Fibroblast of skin of left biceps (primary cell): ENCODE results near the gene ANO10.
A peak's percentile ranks its signal among the peaks of the same experiment; 100 is the strongest.
"Not testable (repeated sequence)": the region's sequence is repeated elsewhere in the genome, so short reads cannot be mapped to it uniquely, and the experiment has no call there.

ENCODE experiments used
- DNase-seq, 2 experiments: peaks; one replicate each; pipeline ENCODE4 v3.0.0-alpha.2; 2013; ENCODE audit warnings: low read depth in 2 of 2

Gene ANO10

DNA sequence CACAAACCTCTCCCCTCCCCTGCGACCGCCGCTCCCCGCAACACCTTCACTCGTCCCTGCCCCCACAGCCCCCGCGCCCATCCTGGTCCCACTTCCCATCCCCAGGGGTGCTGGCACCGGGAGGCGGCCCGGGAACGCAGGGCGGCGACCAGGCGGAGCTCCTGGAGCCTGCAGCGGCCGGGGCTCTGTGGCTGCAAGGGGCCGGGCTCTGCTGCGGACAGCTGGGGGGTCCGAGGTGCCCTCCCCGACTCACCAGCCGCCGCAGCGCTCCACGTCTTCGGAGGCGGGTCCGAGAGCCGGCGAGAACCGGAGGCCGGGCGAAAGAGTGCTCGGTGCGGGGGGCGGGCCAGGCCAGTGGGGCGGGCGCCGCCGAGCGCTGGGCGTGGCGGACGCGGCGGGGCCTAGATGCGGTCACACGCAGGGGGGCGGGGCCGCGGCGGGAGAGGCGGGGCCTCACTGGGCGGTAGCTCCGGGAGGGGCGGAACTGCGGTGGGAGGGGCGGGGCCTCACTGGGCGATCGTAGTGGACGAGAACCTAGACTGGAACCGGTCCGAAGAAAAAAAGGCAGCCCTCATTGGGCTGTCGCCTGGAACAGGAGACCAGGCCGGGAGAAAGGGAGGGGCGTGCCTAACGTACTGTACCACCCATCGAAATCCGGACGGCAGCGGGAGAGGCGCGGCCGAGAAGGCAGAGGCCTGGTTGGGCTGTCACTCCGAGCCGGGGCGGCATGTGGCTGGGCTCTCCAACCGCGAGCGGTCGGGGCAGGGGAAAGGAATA, at the start of gene ANO10:
Gene ANO10, minus strand, starts transcription at position 356 of the 777 bp plus-strand sequence. CDS start 16,159 bp downstream, outside the sequence.
- DNase-seq: peak; percentile 98 to 99

DNA sequence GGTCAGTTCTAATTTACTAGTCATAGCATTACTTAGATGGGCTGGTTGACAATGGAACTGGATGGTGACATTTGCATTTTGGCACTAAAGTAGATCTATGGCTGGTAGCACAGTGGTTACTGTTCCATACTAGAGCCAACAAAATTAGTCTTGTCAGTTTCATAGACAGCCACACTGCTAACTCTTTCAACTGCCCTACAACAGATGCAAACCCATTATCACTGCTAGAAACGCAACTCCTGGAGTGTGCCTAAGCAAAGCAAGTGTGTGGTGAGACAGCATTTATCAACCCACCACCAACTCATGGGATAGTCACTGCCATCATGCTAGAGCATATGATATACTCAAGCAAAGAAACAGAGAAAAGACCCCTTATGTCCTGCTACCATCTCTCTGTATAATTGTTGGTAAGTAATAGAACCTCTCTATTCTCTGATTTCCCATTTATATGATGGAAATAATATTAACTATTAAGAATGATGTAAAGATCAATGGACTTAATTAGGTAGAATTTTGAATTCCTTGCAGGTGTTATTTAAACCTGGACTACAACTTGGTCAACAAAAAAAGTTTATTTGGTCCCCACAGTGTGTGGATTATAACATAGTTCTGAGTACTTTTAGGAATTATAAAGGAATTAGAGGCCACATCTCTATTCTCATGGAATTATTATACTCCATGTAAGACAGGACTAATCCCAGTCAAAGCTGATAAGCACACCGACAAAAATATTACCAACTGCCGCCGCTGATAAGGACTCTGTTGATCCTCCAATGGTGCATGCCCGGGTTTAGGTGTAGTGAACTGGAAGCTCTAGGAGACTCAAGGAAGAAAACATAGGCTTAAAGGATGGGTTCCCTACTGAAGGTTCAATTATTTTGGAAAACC, 49.1 kb upstream of the ANO10 start:
- no peak for DNase-seq

DNA sequence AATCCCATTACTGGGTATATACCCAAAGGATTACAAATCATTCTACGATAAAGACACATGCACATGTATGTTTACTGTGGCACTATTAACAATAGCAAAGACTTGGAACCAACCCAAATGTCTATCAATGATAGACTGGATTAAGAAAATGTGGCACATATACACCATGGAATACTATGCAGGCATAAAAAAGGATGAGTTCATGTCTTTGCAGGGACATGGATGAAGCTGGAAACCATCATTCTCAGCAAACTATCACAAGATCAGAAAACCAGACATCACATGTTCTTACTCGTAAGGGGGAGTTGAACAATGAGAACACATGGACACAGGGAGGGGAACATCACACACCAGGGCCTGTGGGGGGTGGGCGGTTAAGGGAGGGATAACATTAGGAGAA, 43.2 kb upstream of the ANO10 start:
- not testable (repeated sequence) for DNase-seq

- not testable (repeated sequence) for DNase-seq
Measured at GRCh38 chr3:43661376-43661775, 39.6 kb upstream of the ANO10 start.

- DNase-seq: no peak
Measured at GRCh38 chr3:43659250-43659880, 37.6 kb upstream of the ANO10 start.

DNA sequence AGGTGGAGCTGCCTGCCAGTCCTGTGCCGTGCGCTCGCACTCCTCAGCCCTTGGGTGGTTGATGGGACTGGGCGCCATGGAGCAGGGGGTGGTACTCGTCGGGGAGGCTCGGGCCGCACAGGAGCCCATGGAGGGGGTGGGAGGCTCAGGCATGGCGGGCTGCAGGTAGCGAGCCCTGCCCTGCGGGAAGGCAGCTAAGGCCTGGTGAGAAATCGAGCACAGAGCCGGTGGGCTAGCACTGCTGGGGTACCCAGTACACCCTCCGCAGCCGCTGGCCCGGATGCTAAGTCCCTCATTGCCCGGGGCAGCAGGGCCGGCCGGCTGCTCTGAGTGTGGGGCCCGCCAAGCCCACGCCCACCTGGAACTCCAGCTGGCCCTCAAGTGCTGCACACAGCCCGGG, 34.6 kb upstream of the ANO10 start:
- not testable (repeated sequence) for DNase-seq

GRCh38 chr3:43650345-43650744, 28.5 kb upstream of the ANO10 start:
- no peak for DNase-seq

GRCh38 chr3:43649365-43649968, 27.7 kb upstream of the ANO10 start:
- DNase-seq: no peak

GRCh38 chr3:43648957-43649356, 27.1 kb upstream of the ANO10 start:
- no peak for DNase-seq

DNA sequence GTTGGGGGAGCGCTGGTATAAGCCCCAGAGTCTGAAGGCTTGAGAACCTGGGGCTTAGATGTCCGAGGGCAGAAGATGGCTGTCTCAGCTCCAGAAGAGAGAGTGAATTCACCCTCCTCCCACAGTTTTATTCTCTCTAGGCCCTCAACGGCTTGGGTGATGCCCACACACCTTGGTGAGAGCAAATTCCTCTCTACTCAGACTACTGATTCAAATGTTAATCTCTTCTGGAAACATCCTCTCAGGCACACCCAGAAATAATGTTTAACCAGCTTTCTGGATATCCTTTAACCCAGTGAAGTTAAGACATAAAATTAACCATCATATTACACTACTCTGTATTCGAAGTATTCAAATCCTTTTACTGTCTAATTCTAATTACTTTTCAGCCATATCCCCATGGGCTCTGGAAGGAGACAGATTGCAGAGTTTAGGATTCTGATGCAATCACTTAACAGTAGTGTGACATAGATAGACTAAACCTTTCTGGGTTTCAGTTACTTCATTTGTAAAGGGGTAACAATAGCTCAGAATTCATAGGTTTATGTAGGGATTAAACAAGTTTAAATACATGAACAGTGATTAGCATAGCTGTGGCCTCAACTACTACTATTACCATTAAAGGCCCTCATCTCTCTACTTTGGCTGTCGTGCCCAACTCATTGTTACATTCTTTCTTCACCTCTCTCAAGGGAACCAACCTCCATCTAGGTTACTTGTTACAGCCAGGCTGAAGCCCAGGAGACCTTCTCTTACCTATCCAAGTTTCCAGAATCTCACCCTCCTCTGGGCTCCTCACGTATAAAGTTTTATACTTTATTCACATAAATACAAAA, 25.7 kb upstream of the ANO10 start:
- no peak for DNase-seq

- no peak for DNase-seq
Measured at GRCh38 chr3:43644443-43644842, 22.6 kb upstream of the ANO10 start.

DNA sequence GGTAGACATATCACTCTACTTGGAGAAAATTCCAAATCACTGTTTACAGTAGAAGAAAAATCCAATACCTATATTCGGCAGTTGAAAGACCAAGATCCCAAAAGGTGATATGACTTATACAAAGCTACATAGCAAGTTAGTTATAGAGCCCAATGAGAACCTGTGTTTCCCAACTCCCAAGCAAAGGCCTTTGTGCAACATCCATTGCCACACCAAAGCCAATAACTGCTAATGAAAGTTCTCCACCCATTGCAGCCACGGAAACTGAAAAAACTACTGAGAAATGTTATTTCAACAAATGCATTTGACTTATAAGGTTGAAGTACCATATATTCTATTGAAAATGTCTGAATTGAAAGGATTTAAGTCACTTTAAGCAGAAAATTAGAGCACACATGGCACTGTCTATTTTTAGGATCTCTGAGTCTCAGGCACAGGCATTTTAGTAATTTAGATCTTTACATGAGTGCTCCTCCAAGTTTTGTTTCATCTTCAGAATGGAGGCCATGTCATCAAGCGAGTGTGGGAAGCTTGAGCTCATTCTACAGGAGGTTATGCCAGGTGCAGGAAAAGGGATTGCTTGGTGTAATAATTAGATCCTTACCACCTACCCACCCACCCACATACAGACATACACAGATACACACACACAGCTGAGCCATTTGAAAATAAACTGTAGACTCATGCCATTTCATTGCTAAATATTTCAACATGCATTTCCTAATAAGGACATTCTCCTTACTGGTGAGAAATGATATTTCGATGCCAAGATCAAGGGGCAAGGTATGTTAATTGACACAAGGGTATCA, 19.7 kb upstream of the ANO10 start:
- DNase-seq: no peak

DNA sequence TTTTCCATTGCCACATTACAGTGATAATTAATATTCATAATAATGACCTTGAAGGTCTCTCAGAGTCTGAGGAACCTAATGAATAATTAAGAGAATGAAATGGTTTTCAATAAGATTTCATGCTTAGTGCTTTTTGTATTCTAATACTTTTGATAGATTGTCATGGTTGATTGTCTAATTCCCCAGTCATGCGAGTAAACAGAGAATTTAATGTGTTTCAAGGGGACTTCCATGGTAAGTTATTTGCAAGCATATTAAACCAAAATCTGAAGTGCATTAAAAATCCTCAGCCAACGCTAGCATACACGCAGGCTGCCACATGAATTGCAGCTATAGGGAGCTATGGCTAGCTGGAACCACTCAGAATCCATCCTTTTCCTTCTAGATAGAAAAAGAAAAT, 18.9 kb upstream of the ANO10 start:
- DNase-seq: no peak

- DNase-seq: no peak
Measured at GRCh38 chr3:43638594-43639447, 17.0 kb upstream of the ANO10 start.

- DNase-seq: no peak
Measured at GRCh38 chr3:43637702-43638101, 15.9 kb upstream of the ANO10 start.

DNA sequence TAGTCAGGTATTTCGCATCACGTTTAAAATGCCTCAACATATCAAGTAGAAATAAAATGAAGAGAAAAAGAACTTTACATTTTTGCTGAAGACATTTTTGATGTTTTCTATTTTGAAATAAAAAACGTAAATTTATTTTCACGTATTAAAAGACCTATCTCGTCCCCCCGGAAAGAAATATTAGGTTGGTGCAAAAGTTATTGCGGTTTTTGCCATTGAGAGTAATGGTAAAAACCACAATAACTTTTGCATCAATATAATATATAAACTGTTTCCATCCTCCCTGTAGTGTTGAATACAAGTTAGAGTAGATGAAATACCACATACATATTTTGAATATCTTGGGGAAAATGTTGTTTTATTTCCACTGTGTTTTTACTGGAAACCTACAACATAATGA, 11.2 kb upstream of the ANO10 start:
- DNase-seq: no peak

DNA sequence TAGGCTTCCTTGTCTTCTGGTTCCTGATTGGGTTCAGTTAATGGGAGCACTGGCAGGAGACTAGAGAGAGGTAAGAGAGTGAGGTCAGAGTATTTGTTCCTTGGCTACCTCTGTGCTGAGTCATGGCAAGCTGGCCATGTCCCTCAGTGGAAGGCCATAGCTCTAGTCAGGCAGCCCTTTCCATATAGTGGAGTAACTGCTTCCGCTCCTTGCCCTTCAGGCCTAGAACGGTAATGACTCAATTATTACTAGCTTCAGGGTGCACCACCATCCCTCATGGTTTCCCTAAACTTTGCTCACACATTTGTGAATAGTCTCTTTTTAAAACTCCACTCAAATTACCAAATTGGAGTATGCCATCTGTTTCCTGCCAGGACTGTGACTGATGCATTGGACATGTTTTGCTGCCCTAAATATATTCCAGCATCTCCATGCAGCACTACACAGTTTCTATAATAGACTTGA, 10.5 kb upstream of the ANO10 start:
- DNase-seq: no peak

DNA sequence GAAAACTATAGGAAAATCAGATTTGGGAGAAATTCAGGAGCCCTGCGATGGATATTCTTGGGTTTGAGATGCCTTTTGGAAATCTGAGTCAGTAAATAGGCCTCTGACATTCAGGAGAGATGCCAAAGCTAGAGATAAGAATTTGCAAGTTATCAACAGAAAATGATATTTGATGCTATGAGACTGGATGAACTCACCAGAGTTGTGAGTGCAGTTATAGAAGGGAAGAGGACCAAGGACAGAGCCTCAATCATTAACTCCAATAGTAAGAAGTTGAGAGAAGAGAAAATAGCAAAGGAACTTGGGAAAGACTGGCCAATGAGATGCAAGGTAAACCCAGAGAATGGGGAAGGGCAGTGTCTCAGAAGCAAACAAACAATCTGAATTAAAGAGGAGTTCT, 7.9 kb upstream of the ANO10 start:
- DNase-seq: no peak

DNA sequence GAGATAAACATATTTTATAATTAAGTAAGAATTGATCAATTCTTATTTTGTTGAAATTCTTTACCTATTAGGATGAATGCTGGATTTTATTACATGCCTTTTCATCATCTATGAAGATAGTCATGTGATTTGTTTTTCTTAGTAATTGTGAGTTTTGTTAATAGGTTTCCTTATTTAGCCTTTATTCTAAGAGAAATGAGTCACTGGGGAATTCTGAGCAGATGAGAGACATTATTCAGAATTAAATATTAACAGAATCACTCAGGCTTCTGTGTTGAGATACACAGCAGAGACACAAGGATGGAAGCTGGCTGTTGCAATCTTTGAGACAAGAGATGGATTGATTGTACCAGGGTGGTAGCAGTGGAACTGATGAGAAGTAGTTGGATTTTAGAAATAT, 7.4 kb upstream of the ANO10 start:
- no peak for DNase-seq
